ENCODE measurements around the gene DHPS. TPM values are rescaled to one million over a fixed set of nuclear protein-coding genes. Genes with fewer than 3 reads are reported as not detected.
A peak's percentile ranks its signal among the peaks of the same experiment; 100 is the strongest.
"Not testable (repeated sequence)": the region's sequence is repeated elsewhere in the genome, so short reads cannot be mapped to it uniquely, and the experiment has no call there.

The DHPS gene
- total and polyA plus RNA-seq, 2 experiments from 2014 or later = 50.9 to 68.4 TPM

DNA sequence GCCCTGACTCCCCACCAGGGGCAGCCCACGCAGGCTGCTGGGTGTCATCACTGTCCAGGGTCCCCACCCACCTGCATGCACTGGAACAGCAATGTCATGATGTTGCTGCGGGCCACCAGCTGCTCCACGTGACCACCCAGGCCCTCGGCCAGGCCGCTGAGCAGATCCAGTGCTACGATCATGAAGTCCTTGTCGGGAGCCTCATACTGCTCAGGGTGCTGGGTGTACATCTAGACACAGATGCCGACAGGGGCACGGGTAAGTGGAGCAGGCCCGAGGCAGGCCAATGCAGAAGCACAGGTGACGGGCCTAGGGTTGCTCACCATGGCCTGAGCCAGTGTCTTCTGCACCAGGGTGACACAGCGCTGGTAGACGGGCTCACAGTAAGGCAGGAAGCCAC lies 23.5 kb upstream of the DHPS start:
- H3K9ac ChIP-seq = no peak overlapping the region
- WGBS, 2 experiments (ENCODE audit: low coverage in 1 of 2, low lambda C conversion rate in 2 of 2, missing lambda C conversion rate in 2 of 2) = 83 to 90% methylated on average over 13 of the region's 13 CpGs
- H3K4me3 ChIP-seq = no peak overlapping the region
- H3F3A ChIP-seq (ENCODE audit: insufficient read depth) = no peaks in the 10 kb centered on the region
- H2AFZ ChIP-seq = no peak overlapping the region
- H3K27ac ChIP-seq = no peak overlapping the region
- no peak overlapping the region for H3K4me2 ChIP-seq (ENCODE audit: unreplicated experiment)
- H3K9me3 ChIP-seq (ENCODE audit: low read depth) = no peaks in the 10 kb centered on the region
- DNase-seq = no peak
- no peaks in the 10 kb centered on the region for H3K27me3 ChIP-seq (replicated peaks; ENCODE audit: insufficient read depth)
- H3K9me2 ChIP-seq (ENCODE audit: insufficient read depth) = no peaks in the 10 kb centered on the region
- no peaks in the 10 kb centered on the region for H3K4me1 ChIP-seq (ENCODE audit: insufficient read depth)
- TF ChIP-seq EZH2 (IDR thresholded peaks at IDR 0.05; ENCODE audit: insufficient read depth, poor library complexity, severe bottlenecking) (no peak), EZH2phosphoT487 (IDR thresholded peaks at IDR 0.05; ENCODE audit: insufficient read depth, low read depth) (no peak)
- in situ Hi-C loops (cut with MboI) = no loop called here
- no peaks in the 10 kb centered on the region for H4K20me1 ChIP-seq (ENCODE audit: insufficient read depth)
- H3K79me2 ChIP-seq (ENCODE audit: insufficient read depth) = peaks cover 12% of the 10 kb centered on the region; the same call in 1 of the 2 replicates
- H3K36me3 ChIP-seq (ENCODE audit: low read depth) = peaks cover 53% of the 10 kb centered on the region

DNA sequence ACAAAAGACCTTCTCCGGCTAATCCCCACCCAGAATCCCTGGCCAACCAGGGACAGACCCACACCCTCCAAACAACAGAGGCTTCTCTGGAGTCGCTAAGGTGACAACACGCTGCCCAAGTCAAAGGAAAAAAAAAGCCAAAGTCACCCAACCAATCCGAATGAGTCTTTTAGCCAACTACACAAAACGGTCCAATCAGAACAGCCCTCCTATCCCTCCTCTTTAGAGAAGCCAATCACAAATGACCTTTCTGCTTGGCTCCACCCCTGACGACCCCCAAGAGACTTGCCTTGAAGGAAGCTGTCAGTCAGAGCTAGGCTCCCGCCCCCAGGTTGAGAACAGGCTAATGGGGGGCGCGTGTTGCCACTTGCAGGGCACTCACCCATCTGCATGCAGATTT lies 21.4 kb upstream of the DHPS start:
- in situ Hi-C loops (cut with MboI) = no loop called here
- TF ChIP-seq EZH2 (IDR thresholded peaks at IDR 0.05; ENCODE audit: insufficient read depth, poor library complexity, severe bottlenecking) = no peak
- no peak for TF ChIP-seq EZH2phosphoT487 (IDR thresholded peaks at IDR 0.05; ENCODE audit: insufficient read depth, low read depth)
- peaks cover 36% of the 10 kb centered on the region for H3K36me3 ChIP-seq (ENCODE audit: low read depth)
- 59 to 65% methylated on average over 9 of the region's 9 CpGs for WGBS, 2 experiments (ENCODE audit: low coverage in 1 of 2, low lambda C conversion rate in 2 of 2, missing lambda C conversion rate in 2 of 2)
- no peak overlapping the region for H2AFZ ChIP-seq
- H3K9ac ChIP-seq = no peak overlapping the region
- peak; percentile 58 for DNase-seq
- no peaks in the 10 kb centered on the region for H3K27me3 ChIP-seq (replicated peaks; ENCODE audit: insufficient read depth)
- peaks cover 18% of the 10 kb centered on the region; the same call in 1 of the 2 replicates for H3F3A ChIP-seq (ENCODE audit: insufficient read depth)
- H3K27ac ChIP-seq = no peak overlapping the region
- H3K4me3 ChIP-seq = no peak overlapping the region
- H3K9me3 ChIP-seq (ENCODE audit: low read depth) = no peaks in the 10 kb centered on the region
- no peaks in the 10 kb centered on the region for H3K4me1 ChIP-seq (ENCODE audit: insufficient read depth)
- no peaks in the 10 kb centered on the region for H4K20me1 ChIP-seq (ENCODE audit: insufficient read depth)
- no peak overlapping the region for H3K4me2 ChIP-seq (ENCODE audit: unreplicated experiment)
- H3K9me2 ChIP-seq (ENCODE audit: insufficient read depth) = no peaks in the 10 kb centered on the region
- no peaks in the 10 kb centered on the region for H3K79me2 ChIP-seq (ENCODE audit: insufficient read depth)

DNA sequence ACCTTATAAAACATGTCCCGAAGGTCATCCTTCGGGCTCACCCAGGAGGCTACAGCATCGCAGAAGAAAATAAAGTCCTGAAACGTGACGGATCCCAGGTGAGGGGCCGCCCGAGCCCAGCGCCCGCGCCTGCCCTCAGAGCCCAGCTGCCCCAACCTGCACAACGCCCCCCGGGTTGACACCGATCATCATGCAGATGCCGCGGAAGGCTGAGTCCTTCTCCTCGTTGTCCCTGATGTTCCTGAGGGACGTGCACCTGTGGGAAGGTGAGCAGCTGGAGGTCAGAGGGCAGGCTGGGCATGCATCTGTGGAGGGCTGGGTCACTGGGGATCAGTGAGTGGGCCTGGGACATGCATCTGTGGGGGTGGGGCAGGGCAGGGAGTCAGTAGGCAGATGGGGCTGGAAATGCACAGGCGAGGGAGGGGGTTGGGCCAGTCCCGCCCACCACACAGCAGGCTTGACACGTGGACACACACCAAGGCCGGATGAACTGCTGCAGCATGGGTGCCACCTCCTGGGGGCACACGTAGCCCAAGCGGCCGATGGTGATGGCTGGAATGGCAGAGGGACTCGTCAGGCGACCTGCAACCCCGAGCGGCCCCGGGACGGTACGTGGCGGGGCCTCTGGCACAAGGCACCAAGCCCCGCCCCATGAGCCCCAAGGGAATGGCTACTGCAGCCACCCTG lies 20.1 kb upstream of the DHPS start:
- TF ChIP-seq EZH2 (IDR thresholded peaks at IDR 0.05; ENCODE audit: insufficient read depth, poor library complexity, severe bottlenecking) = no peak
- TF ChIP-seq EZH2phosphoT487 (IDR thresholded peaks at IDR 0.05; ENCODE audit: insufficient read depth, low read depth) = no peak
- in situ Hi-C loops (cut with MboI) = no loop called here

DNA sequence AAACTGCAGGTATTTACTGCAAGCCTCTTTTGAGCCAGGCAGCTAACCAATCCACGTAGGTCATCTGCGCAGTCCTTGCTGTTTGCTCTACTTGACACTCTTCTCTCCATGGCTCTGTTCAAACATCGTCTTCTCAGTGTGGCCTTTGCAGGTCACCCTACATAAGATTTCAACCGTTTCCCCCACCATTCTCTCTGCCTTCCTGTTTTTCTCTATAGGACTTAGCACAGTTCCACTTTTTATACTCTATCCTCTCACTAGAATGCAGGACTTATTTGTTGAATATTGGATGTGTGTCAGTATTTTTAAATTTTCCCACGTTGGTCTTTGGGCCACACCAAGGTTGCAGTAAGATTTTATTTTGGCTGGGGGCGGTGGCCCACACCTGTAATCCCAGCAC lies 16.5 kb upstream of the DHPS start:
- WGBS, 2 experiments (ENCODE audit: low coverage in 1 of 2, low lambda C conversion rate in 2 of 2, missing lambda C conversion rate in 2 of 2) = 70 to 72% methylated on average over 6 of the region's 6 CpGs
- Histone ChIP-seq H3K9ac (no peak overlapping the region), H3K4me2 (ENCODE audit: unreplicated experiment) (no peak overlapping the region), H4K20me1 (ENCODE audit: insufficient read depth) (no peaks in the 10 kb centered on the region), H3K36me3 (ENCODE audit: low read depth) (peaks cover 7% of the 10 kb centered on the region; the same call in 1 of the 2 replicates), H3K4me1 (ENCODE audit: insufficient read depth) (peaks cover 7% of the 10 kb centered on the region; the same call in 1 of the 2 replicates), H2AFZ (no peak overlapping the region), H3K4me3 (no peak overlapping the region), H3K79me2 (ENCODE audit: insufficient read depth) (peaks cover 7% of the 10 kb centered on the region), H3K9me2 (ENCODE audit: insufficient read depth) (no peaks in the 10 kb centered on the region), H3K27me3 (replicated peaks; ENCODE audit: insufficient read depth) (no peaks in the 10 kb centered on the region), H3K27ac (no peak overlapping the region), H3F3A (ENCODE audit: insufficient read depth) (peaks cover 24% of the 10 kb centered on the region; the same call in 1 of the 2 replicates), H3K9me3 (ENCODE audit: low read depth) (no peaks in the 10 kb centered on the region)
- TF ChIP-seq EZH2phosphoT487 (IDR thresholded peaks at IDR 0.05; ENCODE audit: insufficient read depth, low read depth) = no peak
- TF ChIP-seq EZH2 (IDR thresholded peaks at IDR 0.05; ENCODE audit: insufficient read depth, poor library complexity, severe bottlenecking) = no peak
- DNase-seq = no peak
- in situ Hi-C loops (cut with MboI) = no loop called here

More for the DNA sequence above, 20.1 kb upstream of the DHPS start:
- no peaks in the 10 kb centered on the region for H3K9me2 ChIP-seq (ENCODE audit: insufficient read depth)
- no peak overlapping the region for H3K27ac ChIP-seq
- no peak for DNase-seq
- H3K4me3 ChIP-seq = no peak overlapping the region
- no peak overlapping the region for H3K4me2 ChIP-seq (ENCODE audit: unreplicated experiment)
- H3F3A ChIP-seq (ENCODE audit: insufficient read depth) = peaks cover 21% of the 10 kb centered on the region; the same call in 1 of the 2 replicates
- WGBS, 2 experiments (ENCODE audit: low coverage in 1 of 2, low lambda C conversion rate in 2 of 2, missing lambda C conversion rate in 2 of 2) = 92 to 95% methylated on average over 20 to 33 of the region's 33 CpGs
- H2AFZ ChIP-seq = no peak overlapping the region
- H3K9me3 ChIP-seq (ENCODE audit: low read depth) = no peaks in the 10 kb centered on the region
- no peak overlapping the region for H3K9ac ChIP-seq
- H3K4me1 ChIP-seq (ENCODE audit: insufficient read depth) = no peaks in the 10 kb centered on the region
- no peaks in the 10 kb centered on the region for H3K27me3 ChIP-seq (replicated peaks; ENCODE audit: insufficient read depth)
- H3K36me3 ChIP-seq (ENCODE audit: low read depth) = peaks cover 27% of the 10 kb centered on the region; the same call in 1 of the 2 replicates
- no peaks in the 10 kb centered on the region for H4K20me1 ChIP-seq (ENCODE audit: insufficient read depth)
- no peaks in the 10 kb centered on the region for H3K79me2 ChIP-seq (ENCODE audit: insufficient read depth)

DNA sequence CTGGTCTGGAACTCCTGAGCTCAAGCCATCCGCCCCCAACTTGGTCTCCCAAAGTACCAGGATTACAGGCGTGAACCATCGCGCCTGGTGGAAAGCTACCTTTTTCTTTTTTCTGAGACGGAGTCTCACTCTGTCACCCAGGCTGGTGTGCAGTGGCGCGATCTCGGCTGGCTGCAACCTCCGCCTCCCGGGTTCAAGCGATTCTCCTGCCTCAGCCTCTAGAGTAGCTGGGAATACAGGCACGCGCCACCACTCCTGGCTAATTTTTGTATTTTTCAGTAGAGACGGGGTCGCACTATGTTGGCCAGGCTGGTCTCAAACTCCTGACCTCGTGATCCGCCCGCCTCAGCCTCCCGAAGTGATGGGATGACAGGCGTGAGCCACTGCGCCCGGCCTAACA lies 15.7 kb upstream of the DHPS start:
- H3K27me3 ChIP-seq (replicated peaks; ENCODE audit: insufficient read depth); H4K20me1 ChIP-seq (ENCODE audit: insufficient read depth); H2AFZ ChIP-seq; H3K9me2 ChIP-seq (ENCODE audit: insufficient read depth); H3K4me3 ChIP-seq; H3K9ac ChIP-seq; H3K79me2 ChIP-seq (ENCODE audit: insufficient read depth); H3K9me3 ChIP-seq (ENCODE audit: low read depth); H3K27ac ChIP-seq; H3K4me1 ChIP-seq (ENCODE audit: insufficient read depth); DNase-seq; H3K36me3 ChIP-seq (ENCODE audit: low read depth); in situ Hi-C loops (cut with MboI): not testable (repeated sequence)
- WGBS, 2 experiments (ENCODE audit: low coverage in 1 of 2, low lambda C conversion rate in 2 of 2, missing lambda C conversion rate in 2 of 2) = 91 to 93% methylated on average over 20 to 22 of the region's 22 CpGs
- Histone ChIP-seq H3K4me2 (ENCODE audit: unreplicated experiment) (peak overlapping the region; percentile 75), H3F3A (ENCODE audit: insufficient read depth) (peaks cover 24% of the 10 kb centered on the region; the same call in 1 of the 2 replicates)
